GM19463 (cell line): ENCODE data around the gene MRPL58.
"Not testable (repeated sequence)": the region's sequence is repeated elsewhere in the genome, so short reads cannot be mapped to it uniquely, and the experiment has no call there.

Experiments used
- ATAC-seq: cut with Tn5 transposase; IDR thresholded peaks from one replicate; pipeline ENCODE4 v1.9.1; 2021; ENCODE audit warnings: mild to moderate bottlenecking, moderate library complexity; ENCODE audit not compliant: unreplicated experiment

Gene MRPL58

GRCh38 chr17:75012096-75012345 is 449 bp upstream of the MRPL58 start:
- no peak for ATAC-seq

- no peak for ATAC-seq
Measured at GRCh38 chr17:75013092-75013559, 656 bp downstream of the MRPL58 start.

- ATAC-seq = no peak
Measured at GRCh38 chr17:75019146-75019545, 6.7 kb downstream of the MRPL58 start.

- no peak for ATAC-seq
Measured at GRCh38 chr17:75019710-75020109, 7.2 kb downstream of the MRPL58 start.

GRCh38 chr17:75020331-75021110 is 8.1 kb downstream of the MRPL58 start:
- no peak for ATAC-seq

GRCh38 chr17:75024686-75025397 is 12.4 kb downstream of the MRPL58 start:
- no peak for ATAC-seq

- ATAC-seq = not testable (repeated sequence)
Measured at GRCh38 chr17:75025398-75025734, 12.9 kb downstream of the MRPL58 start.

- ATAC-seq = not testable (repeated sequence)
Measured at GRCh38 chr17:75026650-75027049, 14.2 kb downstream of the MRPL58 start.

- ATAC-seq = no peak
Measured at GRCh38 chr17:75030161-75030560, 17.7 kb downstream of the MRPL58 start.

- ATAC-seq = no peak
Measured at GRCh38 chr17:75031972-75032719, 19.7 kb downstream of the MRPL58 start.

- ATAC-seq = no peak
Measured at GRCh38 chr17:75032720-75033280, 20.3 kb downstream of the MRPL58 start.

- ATAC-seq = peak; percentile 42
Measured at GRCh38 chr17:75033346-75034235, 21.1 kb downstream of the MRPL58 start.

- peak; percentile 50 for ATAC-seq
Measured at GRCh38 chr17:75034236-75034908, 21.9 kb downstream of the MRPL58 start.

GRCh38 chr17:75036643-75037268 is 24.3 kb downstream of the MRPL58 start:
- ATAC-seq = no peak

- no peak for ATAC-seq
Measured at GRCh38 chr17:75039238-75039637, 26.8 kb downstream of the MRPL58 start.

GRCh38 chr17:75041656-75042280 is 29.3 kb downstream of the MRPL58 start:
- no peak for ATAC-seq

- ATAC-seq = not testable (repeated sequence)
Measured at GRCh38 chr17:75043789-75044188, 31.3 kb downstream of the MRPL58 start.

- no peak for ATAC-seq
Measured at GRCh38 chr17:75044716-75045115, 32.2 kb downstream of the MRPL58 start.

GRCh38 chr17:75045946-75046406 is 33.5 kb downstream of the MRPL58 start:
- ATAC-seq = not testable (repeated sequence)
